SU-DHL-6 (cell line): ENCODE measurements around the gene FAM107B.
"Not testable (repeated sequence)": the region's sequence is repeated elsewhere in the genome, so short reads cannot be mapped to it uniquely, and the experiment has no call there.

Experiments
- EZH2phosphoT487 ChIP-seq: fragments of 200-600 bp; sonication (generic), shearing (Covaris generic); conservative IDR thresholded peaks from 2 replicates; pipeline ENCODE4 v1.6.1; 2018; ENCODE audit warnings: mild to moderate bottlenecking, antibody characterized with exemption, low read length, moderate library complexity, mixed read lengths
- TF ChIP-seq, protein P1 (sequence below): fragments of 200-600 bp; sonication (generic); IDR thresholded peaks from one replicate; pipeline ENCODE4 v1.5.1; 2017; ENCODE audit warnings: antibody characterized with exemption, mild to moderate bottlenecking, low read length, moderate library complexity; ENCODE audit not compliant: insufficient read depth, poor library complexity, severe bottlenecking

DNA sequence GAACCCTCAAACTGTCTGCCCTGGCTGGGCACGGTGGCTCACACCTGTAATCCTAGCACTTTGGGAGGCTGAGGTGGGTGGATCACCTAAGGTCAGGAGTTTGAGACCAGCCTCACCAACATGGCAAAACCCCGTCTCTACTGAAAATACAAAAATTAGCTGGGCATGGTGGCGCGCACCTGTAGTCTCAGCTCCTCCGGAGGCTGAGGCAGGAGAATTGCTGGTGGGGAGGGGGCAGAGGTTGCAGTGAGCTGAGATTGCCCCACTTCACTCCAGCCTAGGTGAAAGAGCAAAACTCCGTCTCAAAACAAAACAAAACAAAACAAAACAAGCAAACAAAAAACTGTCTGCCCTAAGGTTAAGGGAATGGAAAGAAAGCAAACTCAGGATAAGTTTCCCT, 115.6 kb downstream of the FAM107B start:
- TF ChIP-seq, protein P1, sequence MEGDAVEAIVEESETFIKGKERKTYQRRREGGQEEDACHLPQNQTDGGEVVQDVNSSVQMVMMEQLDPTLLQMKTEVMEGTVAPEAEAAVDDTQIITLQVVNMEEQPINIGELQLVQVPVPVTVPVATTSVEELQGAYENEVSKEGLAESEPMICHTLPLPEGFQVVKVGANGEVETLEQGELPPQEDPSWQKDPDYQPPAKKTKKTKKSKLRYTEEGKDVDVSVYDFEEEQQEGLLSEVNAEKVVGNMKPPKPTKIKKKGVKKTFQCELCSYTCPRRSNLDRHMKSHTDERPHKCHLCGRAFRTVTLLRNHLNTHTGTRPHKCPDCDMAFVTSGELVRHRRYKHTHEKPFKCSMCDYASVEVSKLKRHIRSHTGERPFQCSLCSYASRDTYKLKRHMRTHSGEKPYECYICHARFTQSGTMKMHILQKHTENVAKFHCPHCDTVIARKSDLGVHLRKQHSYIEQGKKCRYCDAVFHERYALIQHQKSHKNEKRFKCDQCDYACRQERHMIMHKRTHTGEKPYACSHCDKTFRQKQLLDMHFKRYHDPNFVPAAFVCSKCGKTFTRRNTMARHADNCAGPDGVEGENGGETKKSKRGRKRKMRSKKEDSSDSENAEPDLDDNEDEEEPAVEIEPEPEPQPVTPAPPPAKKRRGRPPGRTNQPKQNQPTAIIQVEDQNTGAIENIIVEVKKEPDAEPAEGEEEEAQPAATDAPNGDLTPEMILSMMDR: not testable (repeated sequence)
- TF ChIP-seq EZH2phosphoT487: not testable (repeated sequence)
